ENCODE data around the gene CALM1.

CALM1 gene

GRCh38 chr14:90381011-90381786 is 15.6 kb upstream of the CALM1 start (continued):
- TF ChIP-seq POU6F1 (CRISPR knock-in tag; IDR thresholded peaks at IDR 0.05; ENCODE audit: borderline replicate concordance, low read depth): no peak

GRCh38 chr14:90381999-90382451 is 14.8 kb upstream of the CALM1 start:
- ATAC-seq: no peak
- TF ChIP-seq CREB5 (CRISPR knock-in tag; IDR thresholded peaks at IDR 0.05; ENCODE audit: low read depth) (no peak), TSHZ2 (CRISPR knock-in tag; IDR thresholded peaks at IDR 0.05) (no peak), TOX (CRISPR knock-in tag; IDR thresholded peaks at IDR 0.05; ENCODE audit: borderline replicate concordance) (no peak), PATZ1 (CRISPR knock-in tag; IDR thresholded peaks at IDR 0.05; ENCODE audit: borderline replicate concordance) (no peak), PPARA (CRISPR knock-in tag; IDR thresholded peaks at IDR 0.05; ENCODE audit: borderline replicate concordance) (no peak), SNAI2 (CRISPR knock-in tag; IDR thresholded peaks at IDR 0.05) (no peak), ESRRG (CRISPR knock-in tag; IDR thresholded peaks at IDR 0.05) (no peak), ZFP30 (CRISPR knock-in tag; IDR thresholded peaks at IDR 0.05) (no peak), ISL1 (CRISPR knock-in tag; IDR thresholded peaks at IDR 0.05) (no peak), OSR1 (CRISPR knock-in tag; IDR thresholded peaks at IDR 0.05) (no peak), ZFP3 (CRISPR knock-in tag; IDR thresholded peaks at IDR 0.05) (no peak), GLIS3 (CRISPR knock-in tag; IDR thresholded peaks at IDR 0.05) (no peak), TCF4 (CRISPR knock-in tag; IDR thresholded peaks at IDR 0.05; ENCODE audit: borderline replicate concordance) (no peak)

GRCh38 chr14:90382491-90383125 is 14.2 kb upstream of the CALM1 start:
- ATAC-seq: peak; percentile 53
- TF ChIP-seq OSR1 (CRISPR knock-in tag; IDR thresholded peaks at IDR 0.05) (no peak), ZFP30 (CRISPR knock-in tag; IDR thresholded peaks at IDR 0.05) (no peak), PATZ1 (CRISPR knock-in tag; IDR thresholded peaks at IDR 0.05; ENCODE audit: borderline replicate concordance) (no peak), GLIS3 (CRISPR knock-in tag; IDR thresholded peaks at IDR 0.05) (no peak), CSRNP3 (CRISPR knock-in tag; IDR thresholded peaks at IDR 0.05) (0 out of 2 replicates have a peak, but pooled peaks have one; percentile 61), BACH2 (CRISPR knock-in tag; IDR thresholded peaks at IDR 0.05; ENCODE audit: borderline replicate concordance) (no peak), ARNTL (CRISPR knock-in tag; IDR thresholded peaks at IDR 0.05; ENCODE audit: borderline replicate concordance, low read depth) (no peak), TSHZ2 (CRISPR knock-in tag; IDR thresholded peaks at IDR 0.05) (no peak), RARB (CRISPR knock-in tag; IDR thresholded peaks at IDR 0.05) (no peak), ZNF565 (CRISPR knock-in tag; conservative IDR thresholded peaks at IDR 0.05; ENCODE audit: low read depth) (no peak), ISL1 (CRISPR knock-in tag; IDR thresholded peaks at IDR 0.05) (no peak), ZNF70 (CRISPR knock-in tag; IDR thresholded peaks at IDR 0.05) (no peak), ESRRG (CRISPR knock-in tag; IDR thresholded peaks at IDR 0.05) (peak; percentile 62; the same call in 1 of the 2 replicates), PPARA (CRISPR knock-in tag; IDR thresholded peaks at IDR 0.05; ENCODE audit: borderline replicate concordance) (no peak), ZNF8 (CRISPR knock-in tag; IDR thresholded peaks at IDR 0.05) (no peak), TOX (CRISPR knock-in tag; IDR thresholded peaks at IDR 0.05; ENCODE audit: borderline replicate concordance) (no peak), SNAI2 (CRISPR knock-in tag; IDR thresholded peaks at IDR 0.05) (no peak)
